Measurements from ENCODE around the gene NME3.

GRCh38 chr16:1740234-1740633 lies 31.1 kb downstream of the NME3 start:
- TF ChIP-seq POLR2A (IDR thresholded peaks at IDR 0.05) (no peak), CTCF (IDR thresholded peaks at IDR 0.05) (no peak)
